ENCODE results near the gene SLC23A2.

DNA sequence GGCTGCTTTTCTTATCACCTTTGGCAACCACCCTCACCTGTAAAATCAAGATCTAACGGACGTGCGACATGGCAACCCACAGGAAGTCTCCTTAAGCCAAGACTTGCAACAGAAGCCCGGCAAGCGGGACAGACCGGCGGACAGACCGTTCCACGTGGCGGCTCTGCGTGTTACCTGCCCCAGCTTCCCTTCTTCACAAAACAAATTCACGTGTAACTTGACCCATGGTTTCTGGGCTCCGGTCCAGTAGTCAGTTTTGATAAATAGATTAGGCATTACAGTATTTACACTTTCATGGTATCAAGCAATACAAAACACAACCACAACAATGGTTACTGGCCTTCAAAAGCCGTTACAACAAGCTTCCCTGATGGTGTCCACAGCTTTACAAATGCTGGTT lies 145.8 kb downstream of the SLC23A2 start:
- TF ChIP-seq, protein P1, sequence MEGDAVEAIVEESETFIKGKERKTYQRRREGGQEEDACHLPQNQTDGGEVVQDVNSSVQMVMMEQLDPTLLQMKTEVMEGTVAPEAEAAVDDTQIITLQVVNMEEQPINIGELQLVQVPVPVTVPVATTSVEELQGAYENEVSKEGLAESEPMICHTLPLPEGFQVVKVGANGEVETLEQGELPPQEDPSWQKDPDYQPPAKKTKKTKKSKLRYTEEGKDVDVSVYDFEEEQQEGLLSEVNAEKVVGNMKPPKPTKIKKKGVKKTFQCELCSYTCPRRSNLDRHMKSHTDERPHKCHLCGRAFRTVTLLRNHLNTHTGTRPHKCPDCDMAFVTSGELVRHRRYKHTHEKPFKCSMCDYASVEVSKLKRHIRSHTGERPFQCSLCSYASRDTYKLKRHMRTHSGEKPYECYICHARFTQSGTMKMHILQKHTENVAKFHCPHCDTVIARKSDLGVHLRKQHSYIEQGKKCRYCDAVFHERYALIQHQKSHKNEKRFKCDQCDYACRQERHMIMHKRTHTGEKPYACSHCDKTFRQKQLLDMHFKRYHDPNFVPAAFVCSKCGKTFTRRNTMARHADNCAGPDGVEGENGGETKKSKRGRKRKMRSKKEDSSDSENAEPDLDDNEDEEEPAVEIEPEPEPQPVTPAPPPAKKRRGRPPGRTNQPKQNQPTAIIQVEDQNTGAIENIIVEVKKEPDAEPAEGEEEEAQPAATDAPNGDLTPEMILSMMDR (IDR thresholded peaks at IDR 0.05; ENCODE audit: low read depth, low read length, poor library complexity, severe bottlenecking), result no peak
- no peak for TF ChIP-seq EZH2phosphoT487 (IDR thresholded peaks at IDR 0.05; ENCODE audit: borderline replicate concordance, low read length)
